Endodermal cell (in vitro differentiated cells): Measurements from ENCODE around the gene DDA1. TPM values are rescaled to one million over a fixed set of nuclear protein-coding genes. Genes with fewer than 3 reads are reported as not detected.

ENCODE experiments used
- DNase-seq: peaks from one replicate; pipeline ENCODE4 v3.0.0-alpha.2; 2017
- H3K27ac ChIP-seq: 2 replicates; pipeline ENCODE4 v1.5.1; 2013; ENCODE audit warnings: mild to moderate bottlenecking, low read depth, low read length, moderate library complexity
- H3K27me3 ChIP-seq: 2 replicates; pipeline ENCODE4 v1.6.1; 2013; ENCODE audit warnings: mild to moderate bottlenecking, low read length, moderate library complexity; ENCODE audit not compliant: insufficient read depth, control insufficient read depth, poor library complexity, severe bottlenecking
- H3K36me3 ChIP-seq: 2 replicates; pipeline ENCODE4 v1.7.0; 2013; ENCODE audit warnings: mild to moderate bottlenecking, low read length, moderate library complexity; ENCODE audit not compliant: control insufficient read depth, insufficient read depth
- H3K4me1 ChIP-seq: one replicate; pipeline ENCODE4 v1.7.0; 2013; ENCODE audit warnings: low read length; ENCODE audit not compliant: control insufficient read depth, insufficient read depth
- H3K4me3 ChIP-seq: 2 replicates; pipeline ENCODE4 v1.5.1; 2013; ENCODE audit warnings: mild to moderate bottlenecking, low read length, moderate library complexity
- H3K9ac ChIP-seq: 2 replicates; pipeline ENCODE4 v1.6.1; 2013; ENCODE audit warnings: mild to moderate bottlenecking, low read length, moderate library complexity; ENCODE audit not compliant: poor library complexity, severe bottlenecking; ENCODE audit errors: extremely low read depth
- H3K9me3 ChIP-seq: 2 replicates; pipeline ENCODE4 v1.6.1; 2013; ENCODE audit warnings: mild to moderate bottlenecking, low read length, moderate library complexity; ENCODE audit not compliant: control insufficient read depth
- H3K27ac Mint-ChIP-seq: 2 replicates; pipeline ENCODE4 v1.8.0; 2020; ENCODE audit warnings: mixed read lengths
- H3K27me3 Mint-ChIP-seq: 2 replicates; pipeline ENCODE4 v1.8.0; 2021; ENCODE audit warnings: mild to moderate bottlenecking, mixed read lengths; ENCODE audit not compliant: insufficient read depth
- H3K36me3 Mint-ChIP-seq: 2 replicates; pipeline ENCODE4 v1.8.0; 2020; ENCODE audit warnings: low read depth, mixed read lengths
- H3K4me1 Mint-ChIP-seq: 2 replicates; pipeline ENCODE4 v1.8.0; 2020; ENCODE audit warnings: mixed read lengths
- H3K4me3 Mint-ChIP-seq: 2 replicates; pipeline ENCODE4 v1.8.0; 2020; ENCODE audit warnings: mild to moderate bottlenecking, moderate library complexity, mixed read lengths
- H3K9me3 Mint-ChIP-seq: 2 replicates; pipeline ENCODE4 v1.8.0; 2020; ENCODE audit warnings: mild to moderate bottlenecking, mixed read lengths
- CTCF ChIP-seq: fragments of 200-600 bp; sonication (generic); conservative IDR thresholded peaks from 2 replicates; pipeline ENCODE4 v1.5.0; 2021; ENCODE audit warnings: antibody characterized with exemption, mild to moderate bottlenecking
- WGBS, 2 experiments: methylation state at CpG; one replicate each; pipeline versions ENCODE4 v1.1.5 to v1.1.7; 2013; ENCODE audit warnings: missing lambda C conversion rate in 2 of 2, mixed read lengths in 1 of 2; ENCODE audit not compliant: insufficient coverage in 1 of 2, insufficient read length in 1 of 2; 5-methylcytosine and 5-hydroxymethylcytosine counted together
- total RNA-seq, 2 donors: library from RNA; stranded (reverse); fragmentation: NEBNext Ultra II Directional in 1 of 2; extraction: Animal tissue kit (Norgen Biotek cat#: 25700) in 1 of 2; gene quantifications; 2 replicates in 1 of 2; 3 replicates in 1 of 2; pipeline ENCODE4 v1.2.1, GENCODE V29; 2021

Gene DDA1
- total RNA-seq, 2 donors from 2014 or later: 36.9 to 42.3 TPM

DNA sequence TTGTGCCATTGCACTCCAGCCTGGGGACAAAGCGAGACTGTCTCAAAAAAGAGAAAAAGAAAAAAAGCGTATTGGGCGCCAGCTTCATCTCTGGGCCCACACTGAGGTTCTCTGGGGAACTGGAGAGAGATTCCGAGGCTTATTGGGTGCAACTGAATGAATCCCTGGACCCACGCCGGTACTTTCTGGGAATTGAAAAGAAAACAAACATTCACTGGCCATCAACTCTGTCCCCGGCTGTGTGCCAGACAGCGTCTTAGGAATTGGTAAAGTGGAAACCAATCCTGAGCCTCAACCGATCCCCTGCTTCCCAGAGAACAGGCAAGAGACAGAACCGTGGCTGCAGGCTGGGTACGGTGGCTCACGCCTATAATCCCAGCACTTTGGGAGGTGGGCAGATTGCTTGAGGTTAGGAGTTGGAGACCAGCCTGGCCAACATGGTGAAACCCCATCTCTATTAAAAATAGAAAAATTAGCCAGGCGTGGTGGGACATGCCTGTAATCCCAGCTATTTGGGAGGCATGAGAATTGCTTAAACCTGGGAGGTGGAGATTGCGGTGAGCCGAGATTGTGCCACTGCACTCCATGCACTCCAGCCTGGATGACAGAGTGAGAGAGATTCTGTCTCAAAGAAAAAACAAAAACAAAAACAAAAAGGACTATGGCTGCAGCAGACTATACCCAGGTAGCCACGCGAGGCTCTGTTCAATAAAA, 16.7 kb downstream of the DDA1 start:
- Mint-ChIP-seq H3K4me3 (no peak overlapping the region), H3K27me3 (peaks cover 22% of the 10 kb centered on the region), H3K36me3 (peaks cover 21% of the 10 kb centered on the region), H3K9me3 (no peaks in the 10 kb centered on the region), H3K27ac (no peak overlapping the region), H3K4me1 (peaks cover 1% of the 10 kb centered on the region)
- no peak overlapping the region for H3K27ac ChIP-seq
- no peak overlapping the region for H3K4me3 ChIP-seq
- H3K4me1 ChIP-seq: no peaks in the 10 kb centered on the region
- 91 to 92% methylated on average over 14 to 17 of the region's 17 CpGs for WGBS, 2 experiments
- H3K9ac ChIP-seq: no peak overlapping the region
- no peaks in the 10 kb centered on the region for H3K27me3 ChIP-seq
- H3K9me3 ChIP-seq: no peaks in the 10 kb centered on the region
- peak; percentile 45 for DNase-seq
- H3K36me3 ChIP-seq: peaks cover 3% of the 10 kb centered on the region
- no peak for TF ChIP-seq CTCF

DNA sequence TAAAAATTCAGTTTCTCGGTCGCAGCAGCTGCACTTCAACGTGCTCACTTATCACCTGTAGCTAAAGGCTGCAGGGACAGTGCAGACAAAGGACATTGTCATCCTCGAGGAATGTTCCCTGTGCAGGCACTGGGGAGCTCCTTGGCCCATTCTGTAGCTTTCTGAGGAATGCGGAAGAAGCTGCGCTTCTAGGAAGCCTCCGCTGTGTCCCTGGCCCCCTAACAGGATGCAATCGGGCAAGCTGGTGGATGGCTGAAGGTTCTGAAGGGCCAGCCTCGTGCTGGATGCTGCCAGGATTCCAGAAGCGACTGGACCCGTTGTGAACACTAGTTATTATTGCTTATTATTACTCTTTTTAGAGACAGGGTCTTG, 17.2 kb downstream of the DDA1 start:
- Histone ChIP-seq H3K4me3 (no peak overlapping the region), H3K9me3 (no peaks in the 10 kb centered on the region), H3K4me1 (no peaks in the 10 kb centered on the region), H3K36me3 (peaks cover 3% of the 10 kb centered on the region), H3K27ac (no peak overlapping the region), H3K27me3 (no peaks in the 10 kb centered on the region), H3K9ac (no peak overlapping the region)
- Mint-ChIP-seq H3K9me3 (no peaks in the 10 kb centered on the region), H3K27me3 (peaks cover 24% of the 10 kb centered on the region), H3K4me1 (peaks cover 1% of the 10 kb centered on the region), H3K4me3 (no peak overlapping the region), H3K27ac (no peak overlapping the region), H3K36me3 (peaks cover 25% of the 10 kb centered on the region)
- no peak for TF ChIP-seq CTCF
- 78 to 86% methylated on average over 9 to 11 of the region's 11 CpGs for WGBS, 2 experiments
- peak; percentile 86 for DNase-seq

DNA sequence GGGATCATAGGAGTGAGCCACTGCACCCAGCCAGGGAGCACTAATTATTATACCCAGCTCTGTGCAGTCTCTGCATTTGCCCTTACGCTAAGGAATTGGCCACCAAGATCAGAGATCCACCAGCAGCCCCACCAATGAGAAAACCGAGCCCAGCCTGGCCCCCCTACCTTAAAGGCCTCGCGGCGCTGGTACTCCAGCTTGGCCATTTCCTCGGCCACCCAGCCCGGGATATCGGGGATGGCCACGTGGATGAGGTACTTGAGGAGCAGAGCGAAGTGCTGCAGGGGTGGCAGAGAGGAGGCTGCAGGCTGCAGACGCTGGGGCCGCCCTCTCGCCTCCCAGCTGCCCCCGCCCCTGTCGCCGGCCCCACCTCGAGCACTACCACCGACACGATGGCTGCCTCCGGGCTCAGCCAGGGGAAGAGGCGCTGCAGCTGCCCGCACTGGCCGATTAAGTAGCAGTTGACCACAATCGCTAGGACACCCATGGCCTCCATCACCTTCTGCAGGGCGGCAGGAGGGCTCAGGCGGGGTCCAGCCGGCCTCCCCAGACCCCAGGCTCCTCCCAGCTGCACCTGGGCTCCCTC, 17.8 kb downstream of the DDA1 start:
- Mint-ChIP-seq H3K36me3 (peaks cover 24% of the 10 kb centered on the region), H3K9me3 (no peaks in the 10 kb centered on the region), H3K27me3 (peaks cover 24% of the 10 kb centered on the region), H3K27ac (peak overlapping the region; percentile 88), H3K4me3 (peak overlapping the region; percentile 63), H3K4me1 (peaks cover 1% of the 10 kb centered on the region)
- Histone ChIP-seq H3K36me3 (peaks cover 3% of the 10 kb centered on the region), H3K4me3 (peak overlapping the region; percentile 71), H3K9ac (no peak overlapping the region), H3K27me3 (no peaks in the 10 kb centered on the region), H3K27ac (no peak overlapping the region), H3K9me3 (no peaks in the 10 kb centered on the region), H3K4me1 (no peaks in the 10 kb centered on the region)
- 74 to 78% methylated on average over 12 to 27 of the region's 27 CpGs for WGBS, 2 experiments
- TF ChIP-seq CTCF: no peak
- no peak for DNase-seq
